ENCODE results near the gene AHI1.
"Not testable (repeated sequence)": the region's sequence is repeated elsewhere in the genome, so short reads cannot be mapped to it uniquely, and the experiment has no call there.

The AHI1 gene

GRCh38 chr6:135390458-135390857, 107.1 kb downstream of the AHI1 start:
- no peak for DNase-seq (ENCODE audit: low read depth)

GRCh38 chr6:135385299-135385698, 112.2 kb downstream of the AHI1 start:
- no peak for DNase-seq (ENCODE audit: low read depth)

GRCh38 chr6:135383766-135384165, 113.8 kb downstream of the AHI1 start:
- no peak for DNase-seq (ENCODE audit: low read depth)

GRCh38 chr6:135383301-135383700, 114.2 kb downstream of the AHI1 start:
- DNase-seq (ENCODE audit: low read depth) = no peak

- no peak for DNase-seq (ENCODE audit: low read depth)
Measured at GRCh38 chr6:135382182-135382628, 115.3 kb downstream of the AHI1 start.

- no peak for DNase-seq (ENCODE audit: low read depth)
Measured at GRCh38 chr6:135380793-135381192, 116.7 kb downstream of the AHI1 start.

GRCh38 chr6:135379647-135380046, 117.9 kb downstream of the AHI1 start:
- no peak for DNase-seq (ENCODE audit: low read depth)

- DNase-seq (ENCODE audit: low read depth) = no peak
Measured at GRCh38 chr6:135372758-135373157, 124.8 kb downstream of the AHI1 start.

- DNase-seq (ENCODE audit: low read depth) = not testable (repeated sequence)
Measured at GRCh38 chr6:135363622-135364021, 133.9 kb downstream of the AHI1 start.

GRCh38 chr6:135362124-135362523, 135.4 kb downstream of the AHI1 start:
- DNase-seq (ENCODE audit: low read depth) = no peak

- no peak for DNase-seq (ENCODE audit: low read depth)
Measured at GRCh38 chr6:135360222-135360621, 137.3 kb downstream of the AHI1 start.

GRCh38 chr6:135358985-135359384, 138.6 kb downstream of the AHI1 start:
- no peak for DNase-seq (ENCODE audit: low read depth)

GRCh38 chr6:135358251-135358821, 139.2 kb downstream of the AHI1 start:
- DNase-seq (ENCODE audit: low read depth) = peak; percentile 91

GRCh38 chr6:135354407-135354806, 143.1 kb downstream of the AHI1 start:
- DNase-seq (ENCODE audit: low read depth) = no peak

GRCh38 chr6:135353113-135353512, 144.4 kb downstream of the AHI1 start:
- no peak for DNase-seq (ENCODE audit: low read depth)

GRCh38 chr6:135351635-135352034, 145.9 kb downstream of the AHI1 start:
- no peak for DNase-seq (ENCODE audit: low read depth)

- no peak for DNase-seq (ENCODE audit: low read depth)
Measured at GRCh38 chr6:135347887-135348286, 149.7 kb downstream of the AHI1 start.

GRCh38 chr6:135346747-135347146, 150.8 kb downstream of the AHI1 start:
- no peak for DNase-seq (ENCODE audit: low read depth)

GRCh38 chr6:135344526-135344925, 153.0 kb downstream of the AHI1 start:
- DNase-seq (ENCODE audit: low read depth) = no peak

GRCh38 chr6:135339920-135340319, 157.6 kb downstream of the AHI1 start:
- DNase-seq (ENCODE audit: low read depth) = not testable (repeated sequence)

- no peak for DNase-seq (ENCODE audit: low read depth)
Measured at GRCh38 chr6:135334169-135334568, 163.4 kb downstream of the AHI1 start.

- no peak for DNase-seq (ENCODE audit: low read depth)
Measured at GRCh38 chr6:135331002-135331401, 166.5 kb downstream of the AHI1 start.

- DNase-seq (ENCODE audit: low read depth) = no peak
Measured at GRCh38 chr6:135329851-135330803, 167.4 kb downstream of the AHI1 start.

Measured in HS-27A (cell line).